Endothelial cell of umbilical vein (primary cell): Measurements from ENCODE around the gene EPB42. TPM values are rescaled to one million over a fixed set of nuclear protein-coding genes. Genes with fewer than 3 reads are reported as not detected.
A peak's percentile ranks its signal among the peaks of the same experiment; 100 is the strongest.
"Not testable (repeated sequence)": the region's sequence is repeated elsewhere in the genome, so short reads cannot be mapped to it uniquely, and the experiment has no call there.

ENCODE experiments used
- BruUV-seq: library from RNA; stranded (reverse); fragments of 400-500 nt; replicated peaks from 2 replicates; lab custom pipeline; 2021; lab: Mats Ljungman, UMichigan
- CTCF ChIA-PET: fragments of 300-600, 350-600 bp; sonication (Branson Sonifier 250); formaldehyde crosslinking; loops from one replicate; lab custom pipeline; 2021; ENCODE audit warnings: antibody characterized with exemption, inconsistent platforms; lab: Charles Lee
- POLR2A ChIA-PET: fragments of 300-600, 350-600 bp; sonication (Branson Sonifier 250); formaldehyde crosslinking; loops from one replicate; lab custom pipeline; 2021; ENCODE audit warnings: antibody characterized with exemption, inconsistent platforms; lab: Charles Lee
- DNase-seq: peaks from one replicate; pipeline ENCODE4 v3.0.0-alpha.2; 2011; ENCODE audit warnings: low read depth, low spot score
- FAIRE-seq: peaks from 2 replicates; lab custom pipeline; 2011; peaks lifted over from hg19 to GRCh38; lab: Jason Lieb, UNC
- H2AFZ ChIP-seq: 2 replicates; pipeline ENCODE4 v1.6.0; 2012; ENCODE audit warnings: low read depth, low read length, control low read depth, inconsistent platforms
- H3K27ac ChIP-seq: 2 replicates; pipeline ENCODE4 v1.5.1; 2011; ENCODE audit warnings: low read depth, mild to moderate bottlenecking, control low read depth, low read length, moderate library complexity; ENCODE audit not compliant: insufficient read depth
- H3K27me3 ChIP-seq, 2 experiments: 2 replicates each; pipeline versions ENCODE4 v1.6.0 to v1.6.1; 2011; ENCODE audit warnings: low read length in 2 of 2, mixed read lengths in 1 of 2; ENCODE audit not compliant: control insufficient read depth in 2 of 2, insufficient read depth in 2 of 2
- H3K36me3 ChIP-seq, 2 experiments: 2 replicates in 1 of 2; 3 replicates in 1 of 2; pipeline ENCODE4 v1.5.1; 2011; ENCODE audit warnings: low read length in 2 of 2, mild to moderate bottlenecking in 1 of 2, moderate library complexity in 1 of 2; ENCODE audit not compliant: control insufficient read depth in 2 of 2, insufficient read depth in 2 of 2; ENCODE audit errors: extremely low read depth in 1 of 2
- H3K4me1 ChIP-seq: 3 replicates; pipeline ENCODE4 v1.5.1; 2011; ENCODE audit warnings: mild to moderate bottlenecking, low read length; ENCODE audit not compliant: control insufficient read depth, insufficient read depth; ENCODE audit errors: extremely low read depth
- H3K4me2 ChIP-seq: 2 replicates; pipeline ENCODE4 v1.6.1; 2011; ENCODE audit warnings: low read length, control low read depth, mixed read lengths; ENCODE audit not compliant: insufficient read depth
- H3K4me3 ChIP-seq, 3 experiments: fragments of 200-600 bp in 1 of 3; sonication (generic), shearing (Covaris generic) in 1 of 3; replicated peaks in 1 of 3; 2 replicates each; pipeline ENCODE4 v1.5.1; 2011 to 2016; ENCODE audit warnings: control low read depth in 3 of 3, low read length in 3 of 3, mild to moderate bottlenecking in 2 of 3, inconsistent platforms in 1 of 3, low read depth in 1 of 3, moderate library complexity in 1 of 3; ENCODE audit not compliant: insufficient read depth in 1 of 3
- H3K79me2 ChIP-seq: 2 replicates; pipeline ENCODE4 v1.6.0; 2012; ENCODE audit warnings: low read length, inconsistent platforms; ENCODE audit not compliant: control insufficient read depth, insufficient read depth
- H3K9ac ChIP-seq: replicated peaks from 2 replicates; pipeline ENCODE3; 2011; ENCODE audit warnings: low read length, control low read depth; ENCODE audit not compliant: insufficient read depth; ENCODE audit errors: extremely low read depth
- H3K9me1 ChIP-seq: replicated peaks from 3 replicates; pipeline ENCODE4 v1.6.0; 2011; ENCODE audit warnings: mild to moderate bottlenecking, low read length; ENCODE audit not compliant: control insufficient read depth, insufficient read depth; ENCODE audit errors: extremely low read depth
- H3K9me3 ChIP-seq: replicated peaks from 2 replicates; pipeline ENCODE4 v1.5.1; 2012; ENCODE audit warnings: low read length, inconsistent platforms; ENCODE audit not compliant: control insufficient read depth, insufficient read depth
- H4K20me1 ChIP-seq: replicated peaks from 2 replicates; pipeline ENCODE3; 2011; ENCODE audit warnings: mild to moderate bottlenecking, low read length; ENCODE audit not compliant: control insufficient read depth, insufficient read depth; ENCODE audit errors: extremely low read depth
- EZH2 ChIP-seq: IDR thresholded peaks from 2 replicates; pipeline ENCODE4 v1.6.1; 2012; ENCODE audit warnings: borderline replicate concordance, low read depth, mild to moderate bottlenecking, moderate library complexity, low read length, inconsistent platforms; ENCODE audit not compliant: severe bottlenecking
- FOS ChIP-seq: IDR thresholded peaks from 2 replicates; pipeline ENCODE4 v1.6.1; 2011; ENCODE audit warnings: mild to moderate bottlenecking, low read length, moderate library complexity, borderline replicate concordance; ENCODE audit not compliant: insufficient read depth
- GATA2 ChIP-seq: IDR thresholded peaks from 2 replicates; pipeline ENCODE4 v1.7.0; 2011; ENCODE audit warnings: low read depth, mild to moderate bottlenecking, moderate library complexity, mixed read lengths, low read length; ENCODE audit not compliant: insufficient read length, insufficient read depth
- JUN ChIP-seq: IDR thresholded peaks from 2 replicates; pipeline ENCODE4 v1.6.1; 2011; ENCODE audit warnings: borderline replicate concordance, low read depth; ENCODE audit not compliant: insufficient read length, insufficient read depth
- MYC ChIP-seq: IDR thresholded peaks from one replicate; pipeline ENCODE4 v1.6.1; 2011; ENCODE audit warnings: mild to moderate bottlenecking, low read depth, low read length
- POLR2A ChIP-seq: IDR thresholded peaks from 2 replicates; pipeline ENCODE4 v1.6.1; 2012; ENCODE audit warnings: low read depth, mild to moderate bottlenecking, control low read depth, low read length
- POLR2AphosphoS5 ChIP-seq: IDR thresholded peaks from 2 replicates; pipeline ENCODE4 v1.6.1; 2012; ENCODE audit warnings: low read depth, mild to moderate bottlenecking, control low read depth, low read length, moderate library complexity; ENCODE audit not compliant: insufficient read depth
- dilution Hi-C: fragments of 300-500 bp; cut with MboI; formaldehyde crosslinking; loops from one replicate; pipeline ENCODE4 v1.15.0; 2019; ENCODE audit warnings: low sequenced_read_pairs; ENCODE audit not compliant: extremely low pct_ligation_motif_present
- intact Hi-C: fragments of 100-400 bp; cut with micrococcal nuclease; formaldehyde crosslinking; loops from one replicate; pipeline ENCODE4 v1.10.0; 2022
- polyA plus RNA-seq, 4 experiments: library from polyadenylated mRNA; depleted of rRNA in 3 of 4; stranded (reverse) in 3 of 4; unstranded in 1 of 4; fragments of >200 nt; gene quantifications; 2 replicates each; pipeline versions ENCODE4 v1.2.1 to v1.2.3, GENCODE V29; 2011 to 2012; ENCODE audit warnings: missing spikeins in 1 of 4
- total RNA-seq: library from RNA; stranded (reverse); gene quantifications from 2 replicates; pipeline ENCODE4 v1.2.3, GENCODE V29; 2021
- TF ChIP-seq, protein P1 (sequence below), 2 donors: IDR thresholded peaks; 1 replicate in 1 of 2; 2 replicates in 1 of 2; pipeline ENCODE4 v1.5.1; 2011; ENCODE audit warnings: low read length in 2 of 2, mild to moderate bottlenecking in 2 of 2, moderate library complexity in 2 of 2, control low read depth in 1 of 2, inconsistent platforms in 1 of 2, low read depth in 1 of 2; ENCODE audit not compliant: insufficient read depth in 1 of 2; ENCODE audit errors: extremely low read depth in 1 of 2
- TF ChIP-seq, protein P2 (sequence below): IDR thresholded peaks from 2 replicates; pipeline ENCODE4 v1.6.1; 2011; ENCODE audit not compliant: insufficient read depth, insufficient read length

EPB42 gene
- total and polyA plus RNA-seq, 2 donors (not counting 3 experiments of a cell fraction or from before 2014, with no cell fraction given): not detected

DNA sequence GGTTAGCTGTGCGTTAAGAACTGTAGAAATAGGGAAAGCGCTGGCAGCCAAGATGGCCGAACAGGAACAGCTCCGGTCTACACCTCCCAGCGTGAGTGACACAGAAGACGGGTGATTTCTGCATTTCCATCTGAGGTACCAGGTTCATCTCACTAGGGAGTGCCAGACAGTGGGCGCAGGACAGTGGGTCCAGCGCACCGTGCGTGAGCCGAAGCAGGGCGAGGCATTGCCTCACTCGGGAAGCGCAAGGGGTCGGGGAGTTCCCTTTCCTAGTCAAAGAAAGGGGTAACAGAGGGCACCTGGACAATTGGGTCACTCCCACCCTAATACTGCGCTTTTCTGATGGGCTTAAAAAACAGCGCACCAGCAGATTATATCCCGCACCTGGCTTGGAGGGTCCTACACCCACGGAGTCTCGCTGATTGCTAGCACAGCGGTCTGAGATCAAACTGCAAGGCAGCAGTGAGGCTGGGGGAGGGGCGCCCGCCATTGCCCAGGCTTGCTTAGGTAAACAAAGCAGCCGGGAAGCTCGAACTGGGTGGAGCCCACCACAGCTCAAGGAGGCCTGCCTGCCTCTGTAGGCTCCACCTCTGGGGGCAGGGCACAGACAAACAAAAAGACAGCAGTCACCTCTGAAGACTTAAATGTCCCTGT lies 45.0 kb downstream of the EPB42 start:
- H3K9me3 ChIP-seq, DNase-seq, H3K27ac ChIP-seq, BruUV-seq, H3K79me2 ChIP-seq, POLR2A ChIA-PET, FAIRE-seq, H3K4me2 ChIP-seq, H4K20me1 ChIP-seq, H3K9me1 ChIP-seq, H2AFZ ChIP-seq, intact Hi-C loops, H3K9ac ChIP-seq, H3K4me1 ChIP-seq, dilution Hi-C loops, H3K36me3 ChIP-seq, H3K4me3 ChIP-seq, H3K27me3 ChIP-seq: not testable (repeated sequence)
- CTCF ChIA-PET: interaction anchor here (1.3 kb wide), 1 partner anchor 28 kb away, joined by 3 read pairs; no protein-coding TSS in a partner anchor

DNA sequence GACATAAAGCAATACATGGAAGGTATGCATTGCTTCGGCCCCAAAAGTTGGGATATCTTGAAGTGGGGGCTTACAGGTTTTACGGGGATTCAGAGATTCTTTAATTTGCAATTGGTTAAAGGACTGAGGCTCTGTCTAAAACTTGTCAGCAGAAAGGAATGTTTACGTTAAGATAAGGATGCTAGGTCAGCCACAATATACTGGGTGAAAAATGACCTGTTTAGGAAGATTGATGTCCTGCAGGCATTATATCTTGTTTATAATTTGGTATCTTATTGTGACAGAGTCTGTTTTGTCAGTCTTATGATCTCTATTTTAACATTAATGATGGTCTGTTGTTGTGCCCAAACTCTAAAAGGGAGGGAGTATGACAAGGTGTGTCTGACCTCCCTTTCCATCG lies 50.9 kb downstream of the EPB42 start:
- intact Hi-C loops: no loop called here
- BruUV-seq: no TSS peak

More for the DNA sequence above, 50.9 kb downstream of the EPB42 start:
- H2AFZ ChIP-seq: no peak overlapping the region
- POLR2A ChIA-PET: no interaction called here
- FAIRE-seq: peak; percentile 62
- H3K4me3 ChIP-seq: no peak overlapping the region
- CTCF ChIA-PET: no interaction called here
- dilution Hi-C loops: no loop called here
- H3K79me2 ChIP-seq: no peaks in the 10 kb centered on the region
- no peaks in the 10 kb centered on the region for H3K9me1 ChIP-seq
- H3K4me2 ChIP-seq: peak overlapping the region; percentile 3
- no peaks in the 10 kb centered on the region for H4K20me1 ChIP-seq
- H3K4me1 ChIP-seq: peaks cover 13% of the 10 kb centered on the region
- no peaks in the 10 kb centered on the region for H3K36me3 ChIP-seq
- H3K27ac ChIP-seq: peak overlapping the region; percentile 27
- H3K27me3 ChIP-seq: no peaks in the 10 kb centered on the region
- TF ChIP-seq FOS (no peak), JUN (no peak), MYC (no peak), EZH2 (no peak), POLR2A (no peak), POLR2AphosphoS5 (peak; percentile 17), GATA2 (peak; percentile 77)
- TF ChIP-seq, protein P1, sequence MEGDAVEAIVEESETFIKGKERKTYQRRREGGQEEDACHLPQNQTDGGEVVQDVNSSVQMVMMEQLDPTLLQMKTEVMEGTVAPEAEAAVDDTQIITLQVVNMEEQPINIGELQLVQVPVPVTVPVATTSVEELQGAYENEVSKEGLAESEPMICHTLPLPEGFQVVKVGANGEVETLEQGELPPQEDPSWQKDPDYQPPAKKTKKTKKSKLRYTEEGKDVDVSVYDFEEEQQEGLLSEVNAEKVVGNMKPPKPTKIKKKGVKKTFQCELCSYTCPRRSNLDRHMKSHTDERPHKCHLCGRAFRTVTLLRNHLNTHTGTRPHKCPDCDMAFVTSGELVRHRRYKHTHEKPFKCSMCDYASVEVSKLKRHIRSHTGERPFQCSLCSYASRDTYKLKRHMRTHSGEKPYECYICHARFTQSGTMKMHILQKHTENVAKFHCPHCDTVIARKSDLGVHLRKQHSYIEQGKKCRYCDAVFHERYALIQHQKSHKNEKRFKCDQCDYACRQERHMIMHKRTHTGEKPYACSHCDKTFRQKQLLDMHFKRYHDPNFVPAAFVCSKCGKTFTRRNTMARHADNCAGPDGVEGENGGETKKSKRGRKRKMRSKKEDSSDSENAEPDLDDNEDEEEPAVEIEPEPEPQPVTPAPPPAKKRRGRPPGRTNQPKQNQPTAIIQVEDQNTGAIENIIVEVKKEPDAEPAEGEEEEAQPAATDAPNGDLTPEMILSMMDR (IDR thresholded peaks at IDR 0.05; ENCODE audit: extremely low read depth in 1 of 2, insufficient read depth in 1 of 2, low read depth in 1 of 2, low read length in 2 of 2): no peak
- TF ChIP-seq, protein P2, sequence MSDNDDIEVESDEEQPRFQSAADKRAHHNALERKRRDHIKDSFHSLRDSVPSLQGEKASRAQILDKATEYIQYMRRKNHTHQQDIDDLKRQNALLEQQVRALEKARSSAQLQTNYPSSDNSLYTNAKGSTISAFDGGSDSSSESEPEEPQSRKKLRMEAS: no peak
- H3K9me3 ChIP-seq: no peaks in the 10 kb centered on the region
- no peak overlapping the region for H3K9ac ChIP-seq
- DNase-seq: peak; percentile 42
